Measurements from ENCODE around the gene GUCY1A1.

GUCY1A1 gene

DNA sequence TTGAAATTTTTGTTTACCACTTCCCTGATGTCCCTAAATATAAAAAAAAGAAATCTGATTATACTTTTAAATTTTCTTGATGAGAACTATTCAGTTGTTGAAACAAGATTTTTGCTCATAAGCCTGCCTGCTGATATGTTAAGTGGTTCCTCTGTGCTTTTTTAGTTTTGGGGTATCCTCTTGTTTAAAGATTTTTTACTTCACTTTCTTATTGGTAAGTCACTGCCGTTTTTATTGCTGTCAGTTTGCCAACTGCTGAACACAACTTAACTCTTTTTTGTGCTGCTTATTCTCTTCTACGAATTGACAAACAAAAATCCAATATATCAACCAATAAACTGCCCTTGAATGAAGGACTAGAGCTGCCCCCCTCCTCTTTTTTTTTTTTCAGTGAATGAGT is 39.5 kb downstream of the GUCY1A1 start:
- Histone ChIP-seq H3K27ac (no peak overlapping the region), H3K27me3 (replicated peaks) (no peaks in the 10 kb centered on the region), H3K4me3 (ENCODE audit: low read depth, low read length) (no peak overlapping the region), H3K36me3 (replicated peaks) (no peaks in the 10 kb centered on the region)
- in situ Hi-C loops (cut with HindIII; ENCODE audit: low pct_ligation_motif_present, low sequenced_read_pairs) = no loop called here
- no peak for DNase-seq
- TF ChIP-seq, protein P1, sequence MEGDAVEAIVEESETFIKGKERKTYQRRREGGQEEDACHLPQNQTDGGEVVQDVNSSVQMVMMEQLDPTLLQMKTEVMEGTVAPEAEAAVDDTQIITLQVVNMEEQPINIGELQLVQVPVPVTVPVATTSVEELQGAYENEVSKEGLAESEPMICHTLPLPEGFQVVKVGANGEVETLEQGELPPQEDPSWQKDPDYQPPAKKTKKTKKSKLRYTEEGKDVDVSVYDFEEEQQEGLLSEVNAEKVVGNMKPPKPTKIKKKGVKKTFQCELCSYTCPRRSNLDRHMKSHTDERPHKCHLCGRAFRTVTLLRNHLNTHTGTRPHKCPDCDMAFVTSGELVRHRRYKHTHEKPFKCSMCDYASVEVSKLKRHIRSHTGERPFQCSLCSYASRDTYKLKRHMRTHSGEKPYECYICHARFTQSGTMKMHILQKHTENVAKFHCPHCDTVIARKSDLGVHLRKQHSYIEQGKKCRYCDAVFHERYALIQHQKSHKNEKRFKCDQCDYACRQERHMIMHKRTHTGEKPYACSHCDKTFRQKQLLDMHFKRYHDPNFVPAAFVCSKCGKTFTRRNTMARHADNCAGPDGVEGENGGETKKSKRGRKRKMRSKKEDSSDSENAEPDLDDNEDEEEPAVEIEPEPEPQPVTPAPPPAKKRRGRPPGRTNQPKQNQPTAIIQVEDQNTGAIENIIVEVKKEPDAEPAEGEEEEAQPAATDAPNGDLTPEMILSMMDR (IDR thresholded peaks at IDR 0.05; ENCODE audit: low read depth, low read length, missing control alignments) = no peak

DNA sequence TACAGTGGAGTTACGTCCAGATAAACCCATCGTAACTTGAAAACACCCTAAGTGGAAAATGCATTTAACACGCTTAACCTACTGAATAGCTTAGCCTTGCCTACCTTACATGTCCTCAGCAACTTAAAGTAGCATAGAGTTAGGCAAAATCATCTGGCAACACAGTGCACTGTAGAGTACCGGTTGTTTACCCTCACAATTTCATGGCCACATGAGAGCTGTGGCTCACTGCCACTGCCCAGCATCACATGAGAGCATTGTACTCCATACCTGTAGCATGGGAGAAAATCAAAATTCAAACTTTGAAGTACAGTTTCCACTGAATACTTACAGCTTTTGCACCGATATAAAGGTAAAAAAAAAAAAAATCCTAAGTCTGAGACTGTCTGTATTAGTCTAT is 40.6 kb downstream of the GUCY1A1 start:
- in situ Hi-C loops (cut with HindIII; ENCODE audit: low pct_ligation_motif_present, low sequenced_read_pairs) = no loop called here
- H3K36me3 ChIP-seq (replicated peaks) = no peaks in the 10 kb centered on the region

DNA sequence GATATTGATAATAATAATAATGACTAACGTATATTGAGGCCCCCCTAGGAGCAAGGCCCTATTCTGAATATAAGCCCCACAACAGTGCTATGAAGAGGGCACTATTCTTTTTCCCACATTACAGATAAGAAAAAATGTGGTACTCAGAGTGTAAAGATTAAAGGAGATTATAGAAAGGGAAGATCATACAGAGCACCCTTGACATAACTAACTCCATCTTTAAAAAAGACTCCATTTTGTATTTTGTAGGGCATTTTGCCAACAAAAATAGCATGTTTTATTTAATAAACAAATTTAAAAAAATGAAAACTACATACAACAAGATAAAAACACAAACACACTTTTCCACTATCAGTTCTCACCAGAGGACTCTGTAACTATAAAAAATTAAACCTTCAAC is 42.1 kb downstream of the GUCY1A1 start:
- TF ChIP-seq, protein P1 (IDR thresholded peaks at IDR 0.05; ENCODE audit: low read depth, low read length, missing control alignments) = no peak
- no peak overlapping the region for H3K27ac ChIP-seq
- H3K36me3 ChIP-seq (replicated peaks) = no peaks in the 10 kb centered on the region
- H3K4me3 ChIP-seq (ENCODE audit: low read depth, low read length) = no peak overlapping the region
- in situ Hi-C loops (cut with HindIII; ENCODE audit: low pct_ligation_motif_present, low sequenced_read_pairs) = no loop called here
- no peak for DNase-seq
- H3K27me3 ChIP-seq (replicated peaks) = no peaks in the 10 kb centered on the region

More for the DNA sequence above, 40.6 kb downstream of the GUCY1A1 start:
- DNase-seq = no peak
- TF ChIP-seq, protein P1 (IDR thresholded peaks at IDR 0.05; ENCODE audit: low read depth, low read length, missing control alignments) = no peak
- H3K27me3 ChIP-seq (replicated peaks) = no peaks in the 10 kb centered on the region
- H3K4me3 ChIP-seq (ENCODE audit: low read depth, low read length) = no peak overlapping the region
- no peak overlapping the region for H3K27ac ChIP-seq

DNA sequence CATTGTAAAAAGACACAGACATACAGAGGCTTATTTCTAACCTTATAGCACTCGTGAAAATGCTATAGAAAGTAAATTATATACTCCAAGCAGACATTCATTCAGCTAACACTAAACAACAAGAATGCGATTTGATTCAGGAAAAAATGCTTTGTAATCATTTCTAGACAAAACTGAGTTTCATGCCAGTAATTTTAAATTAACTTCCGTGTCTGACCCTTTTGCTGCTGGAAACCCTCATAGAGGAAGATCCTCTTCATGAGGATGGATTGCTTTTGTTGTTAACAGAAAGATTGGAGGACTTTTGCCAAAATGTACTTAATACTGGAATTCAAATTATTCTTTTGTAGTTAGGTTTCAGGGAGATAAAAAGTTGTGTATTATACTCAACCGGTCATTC is 43.3 kb downstream of the GUCY1A1 start:
- Histone ChIP-seq H3K27me3 (replicated peaks) (no peaks in the 10 kb centered on the region), H3K4me3 (ENCODE audit: low read depth, low read length) (no peak overlapping the region), H3K36me3 (replicated peaks) (no peaks in the 10 kb centered on the region), H3K27ac (no peak overlapping the region)
- no peak for DNase-seq
- TF ChIP-seq, protein P1 (IDR thresholded peaks at IDR 0.05; ENCODE audit: low read depth, low read length, missing control alignments) = no peak
- in situ Hi-C loops (cut with HindIII; ENCODE audit: low pct_ligation_motif_present, low sequenced_read_pairs) = no loop called here

DNA sequence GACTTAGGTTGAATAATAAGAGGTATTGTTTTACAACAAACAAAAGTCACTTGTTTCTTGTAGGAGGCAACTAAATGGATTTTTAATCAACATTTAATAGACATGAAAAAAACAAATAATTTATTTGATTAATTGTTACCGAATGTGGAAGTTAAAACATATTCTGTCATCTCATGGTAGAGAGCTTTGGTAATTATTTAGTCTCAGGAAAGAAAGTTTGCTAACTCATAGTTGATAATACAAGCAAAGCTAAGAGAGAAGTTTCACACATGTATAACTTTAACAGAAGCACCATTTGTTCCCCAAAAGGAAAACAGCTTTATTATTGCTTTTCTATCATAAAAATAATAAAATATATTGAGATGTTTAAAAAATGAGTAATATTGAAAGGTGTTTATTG is 44.9 kb downstream of the GUCY1A1 start:
- no peak overlapping the region for H3K4me3 ChIP-seq (ENCODE audit: low read depth, low read length)
- no peak for DNase-seq
- no peak overlapping the region for H3K27ac ChIP-seq
- no peaks in the 10 kb centered on the region for H3K27me3 ChIP-seq (replicated peaks)
- in situ Hi-C loops (cut with HindIII; ENCODE audit: low pct_ligation_motif_present, low sequenced_read_pairs) = no loop called here
- no peaks in the 10 kb centered on the region for H3K36me3 ChIP-seq (replicated peaks)
- TF ChIP-seq, protein P1 (IDR thresholded peaks at IDR 0.05; ENCODE audit: low read depth, low read length, missing control alignments) = no peak

DNA sequence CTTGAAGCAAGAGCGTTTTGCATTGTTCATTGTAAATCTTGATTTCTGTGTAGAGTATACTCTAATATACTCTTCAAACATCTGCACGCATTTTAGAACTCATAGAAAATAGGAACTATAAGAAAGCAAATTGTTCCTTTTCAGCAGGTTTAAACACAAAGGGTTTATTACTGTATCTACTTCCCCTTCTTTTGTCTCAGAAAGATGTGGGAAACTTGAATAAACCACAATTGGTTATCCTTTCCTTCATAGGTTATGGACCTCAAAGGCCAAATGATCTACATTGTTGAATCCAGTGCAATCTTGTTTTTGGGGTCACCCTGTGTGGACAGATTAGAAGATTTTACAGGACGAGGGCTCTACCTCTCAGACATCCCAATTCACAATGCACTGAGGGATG is 46.2 kb downstream of the GUCY1A1 start:
- H3K4me3 ChIP-seq (ENCODE audit: low read depth, low read length) = no peak overlapping the region
- no peak overlapping the region for H3K27ac ChIP-seq
- TF ChIP-seq, protein P1 (IDR thresholded peaks at IDR 0.05; ENCODE audit: low read depth, low read length, missing control alignments) = no peak
- H3K36me3 ChIP-seq (replicated peaks) = no peaks in the 10 kb centered on the region
- no peaks in the 10 kb centered on the region for H3K27me3 ChIP-seq (replicated peaks)
- in situ Hi-C loops (cut with HindIII; ENCODE audit: low pct_ligation_motif_present, low sequenced_read_pairs) = no loop called here
- no peak for DNase-seq
